NT2/D1 (cell line): Measurements from ENCODE around the gene ZNF467.

Experiments used
- SUZ12 ChIP-seq: IDR thresholded peaks from 2 replicates; pipeline ENCODE4 v1.6.1; 2011; ENCODE audit not compliant: insufficient read length, insufficient read depth; ENCODE audit errors: extremely low read depth
- YY1 ChIP-seq: IDR thresholded peaks from 2 replicates; pipeline ENCODE4 v1.6.1; 2011; ENCODE audit not compliant: insufficient read length, insufficient read depth
- ZNF274 ChIP-seq: IDR thresholded peaks from 2 replicates; pipeline ENCODE4 v1.6.1; 2011; ENCODE audit warnings: mild to moderate bottlenecking, low read depth, low read length

DNA sequence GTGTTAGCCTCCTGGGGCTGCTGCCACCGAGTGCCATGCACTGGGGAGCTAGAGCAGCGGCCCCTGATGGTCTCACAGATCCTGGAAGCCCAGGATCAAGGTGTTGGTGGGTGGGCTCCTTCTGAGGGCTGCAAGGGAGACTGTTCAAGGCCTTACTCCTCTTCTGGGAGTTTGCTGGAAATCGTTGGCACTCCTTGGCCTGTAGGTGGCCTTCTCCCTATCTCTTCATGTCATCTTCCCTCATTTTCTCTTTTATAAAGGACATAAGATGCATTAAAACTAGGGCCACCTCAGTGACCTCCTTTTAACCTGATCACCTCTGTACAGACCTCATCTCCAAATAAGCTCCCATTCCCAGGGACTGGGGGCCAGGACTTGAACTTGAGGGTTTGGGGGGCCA lies 37.8 kb upstream of the ZNF467 start:
- TF ChIP-seq ZNF274 (no peak), YY1 (no peak), SUZ12 (no peak)
